Endothelial cell of coronary artery (primary cell): Measurements from ENCODE around the gene AMER3. TPM values are rescaled to one million over a fixed set of nuclear protein-coding genes. Genes with fewer than 3 reads are reported as not detected.

Experiments
- total RNA-seq: library from RNA; depleted of rRNA; stranded (reverse); fragments of >200 nt; gene quantifications from 2 replicates; pipeline ENCODE4 v1.2.3, GENCODE V29; 2014

The AMER3 gene, protein sequence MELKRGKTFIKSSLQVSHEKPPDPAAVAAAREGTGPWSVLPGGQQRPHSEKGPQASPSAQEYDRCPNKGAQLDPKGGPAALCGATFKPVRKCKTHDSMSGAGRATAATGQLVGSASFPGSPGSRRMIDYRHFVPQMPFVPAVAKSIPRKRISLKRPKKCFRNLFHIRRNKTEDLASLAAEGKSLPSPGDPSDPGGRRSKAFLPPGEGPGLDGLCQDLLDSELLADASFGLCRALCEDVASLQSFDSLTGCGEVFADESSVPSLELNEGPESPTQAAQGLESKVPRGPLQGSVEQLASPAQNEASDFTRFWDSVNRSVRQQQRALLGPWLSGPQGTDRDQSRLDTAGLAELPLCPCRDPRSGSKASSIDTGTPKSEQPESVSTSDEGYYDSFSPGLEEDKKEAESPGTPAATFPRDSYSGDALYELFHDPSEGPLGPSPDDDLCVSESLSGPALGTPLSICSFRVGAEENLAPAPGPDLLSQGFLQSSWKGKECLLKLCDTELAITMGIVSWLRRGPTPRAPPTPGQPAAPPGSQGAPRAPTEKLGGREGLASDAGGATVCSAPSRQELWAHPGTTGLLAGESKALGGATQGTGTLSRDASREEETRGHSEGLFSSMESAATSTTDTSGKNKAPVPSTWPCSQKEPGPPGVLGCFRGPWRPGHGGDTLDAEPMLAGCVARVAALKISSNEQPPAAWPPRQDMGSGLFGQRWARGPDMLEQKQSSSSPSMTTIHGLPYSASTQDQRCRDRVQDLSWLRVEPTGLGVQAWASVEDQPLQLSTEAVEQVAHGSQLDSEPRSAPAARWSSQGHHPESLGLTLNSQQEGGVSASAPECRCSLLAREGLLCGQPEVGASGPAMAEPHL
- total RNA-seq = not detected in 2 replicates

DNA sequence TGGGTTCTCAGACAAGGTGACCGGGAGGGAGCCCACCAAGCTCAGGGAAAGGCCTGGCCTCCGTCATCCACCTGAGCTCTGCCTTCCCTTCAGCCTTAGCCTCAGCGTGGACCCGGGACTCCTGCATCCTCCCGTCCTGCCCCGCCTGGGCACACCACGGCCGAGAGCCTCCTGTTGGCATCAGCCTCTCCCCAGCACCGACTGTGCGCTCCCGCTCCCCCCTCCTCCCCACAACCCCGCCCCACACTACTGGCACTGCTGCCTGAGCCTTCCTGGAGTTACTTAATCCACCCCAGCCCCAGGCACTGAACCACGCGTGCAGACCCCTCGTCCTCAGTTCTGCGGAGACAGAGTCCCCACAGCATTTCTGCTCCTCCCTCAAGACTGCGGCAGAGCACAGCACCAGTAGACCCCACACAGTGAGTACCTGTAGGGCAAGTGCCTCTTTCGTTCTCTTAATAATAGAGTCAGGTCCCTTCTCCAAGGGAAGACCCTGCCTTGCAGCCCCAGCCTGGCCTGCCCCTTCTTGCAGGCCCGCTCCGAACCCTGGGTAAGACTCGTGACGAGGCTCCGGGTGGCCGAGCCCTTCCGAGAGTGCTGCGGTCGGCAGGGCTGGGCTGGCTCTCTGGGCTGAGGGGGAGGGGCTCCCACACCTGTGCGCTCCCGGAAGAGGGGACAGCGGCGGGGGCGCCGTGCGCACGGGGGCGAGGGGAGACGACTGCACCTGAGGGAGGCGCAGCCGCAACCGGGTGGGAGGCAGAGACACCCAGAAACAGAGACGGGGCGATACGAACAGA, at the start of gene AMER3:
TSS of gene AMER3 (plus strand) at position 285 of the 797 bp plus-strand sequence. CDS start 6,533 bp downstream, outside the sequence.

DNA sequence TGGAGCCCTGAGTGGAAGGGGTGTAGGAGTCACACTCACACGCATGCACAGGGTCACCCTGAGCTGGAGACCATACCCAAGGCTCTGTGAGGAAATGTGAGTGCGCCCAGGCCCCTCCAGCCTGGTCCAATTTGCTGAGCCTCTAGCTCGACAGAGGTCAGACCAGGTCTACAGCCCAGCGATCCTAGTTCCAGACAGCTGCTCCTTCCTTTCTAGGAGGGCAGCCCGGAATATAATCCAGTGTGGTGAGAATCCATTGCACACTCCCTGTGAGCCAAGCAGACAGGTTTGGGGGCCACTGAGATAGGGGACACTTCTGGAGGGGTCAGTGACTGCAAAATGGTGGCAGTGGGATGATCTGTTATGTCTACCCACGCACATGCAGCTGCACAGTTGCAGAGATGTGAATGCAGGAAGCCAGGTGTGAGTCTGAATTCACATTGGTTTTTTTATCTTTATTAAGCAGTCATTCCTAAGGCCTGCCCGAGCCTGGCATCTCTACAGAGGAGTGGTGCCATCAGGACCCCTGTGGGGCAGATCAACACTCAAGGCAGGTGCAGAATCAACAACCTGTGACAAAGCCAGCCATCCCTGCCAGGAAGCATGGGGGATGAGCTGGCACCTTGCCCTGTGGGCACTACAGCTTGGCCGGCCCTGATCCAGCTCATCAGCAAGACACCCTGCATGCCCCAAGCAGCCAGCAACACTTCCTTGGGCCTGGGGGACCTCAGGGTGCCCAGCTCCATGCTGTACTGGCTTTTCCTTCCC, 26.6 kb upstream of the AMER3 start, which contains the start of gene GPR148:
TSS of gene GPR148 (plus strand) at position 522 of the 768 bp plus-strand sequence. CDS start at position 604, 82 bp downstream.

Other genes starting within 250 kb of the AMER3 start
- 0.09 TPM in 2 replicates for gene POTEI, start 246.2 kb upstream of the AMER3 start, total RNA-seq
- gene CFC1B, start 234.3 kb upstream of the AMER3 start, total RNA-seq = not detected in 2 replicates
- gene CFC1, start 156.0 kb upstream of the AMER3 start, total RNA-seq = not detected in 2 replicates
- 0.09 TPM in 2 replicates for gene POTEJ, start 144.1 kb upstream of the AMER3 start, total RNA-seq
- not detected in 2 replicates for gene GPR148, start 26.5 kb upstream of the AMER3 start, total RNA-seq
- gene ARHGEF4, start 81.4 kb downstream of the AMER3 start, total RNA-seq = 0.09 and 0.85 TPM in 2 replicates